Uterus (tissue), 4 donors: ENCODE data around the gene ANHX. TPM values are rescaled to one million over a fixed set of nuclear protein-coding genes. Genes with fewer than 3 reads are reported as not detected.

Experiments
- DNase-seq, 2 donors: peaks; one replicate each; pipeline ENCODE4 v3.0.0-alpha.2; 2019 to 2020
- H3K27ac ChIP-seq, 2 donors: fragments of 200-600 bp; sonication (generic); 1 replicate in 1 of 2; 2 replicates in 1 of 2; pipeline ENCODE4 v1.5.1; 2016 to 2018
- H3K27me3 ChIP-seq, 2 donors: fragments of 200-600 bp; sonication (generic); one replicate each; pipeline ENCODE4 v1.5.1; 2018 to 2019; ENCODE audit warnings: control low read depth in 1 of 2
- H3K36me3 ChIP-seq, 2 donors: fragments of 200-600 bp; sonication (generic); one replicate each; pipeline ENCODE4 v1.5.1; 2019; ENCODE audit warnings: control low read depth in 1 of 2
- H3K4me1 ChIP-seq, 2 donors: fragments of 200-600 bp; sonication (generic); one replicate each; pipeline ENCODE4 v1.5.1; 2018 to 2019; ENCODE audit warnings: control low read depth in 1 of 2
- H3K4me3 ChIP-seq, 2 donors: fragments of 200-600 bp; sonication (generic); 1 replicate in 1 of 2; 2 replicates in 1 of 2; pipeline ENCODE4 v1.5.1; 2018 to 2019; ENCODE audit warnings: mild to moderate bottlenecking in 1 of 2
- H3K9me3 ChIP-seq, 2 donors: fragments of 200-600 bp; sonication (generic); one replicate each; pipeline ENCODE4 v1.5.1; 2019; ENCODE audit warnings: control low read depth in 1 of 2
- POLR2A ChIP-seq, 2 donors: fragments of 450-650 bp; IDR thresholded peaks; one replicate each; pipeline ENCODE4 v1.6.1; 2016; ENCODE audit warnings: antibody characterized with exemption in 2 of 2, mild to moderate bottlenecking in 1 of 2, moderate library complexity in 1 of 2
- intact Hi-C: fragments of 100-400 bp; cut with DNase I; formaldehyde crosslinking; loops from one replicate; pipeline ENCODE4 v1.15.1; 2023; ENCODE audit warnings: low total_unique reads
- total RNA-seq, 4 donors: library from RNA; depleted of rRNA in 3 of 4; stranded (reverse); fragments of >200 nt in 3 of 4; gene quantifications; one replicate each; pipeline versions ENCODE4 v1.1.0 to v1.2.4, GENCODE V29; 2014 to 2023
- TF ChIP-seq, protein P1 (sequence below), 4 experiments: fragments of 200-600 bp in 2 of 4; fragments of 450-650 bp in 2 of 4; sonication (generic) in 2 of 4; IDR thresholded peaks; one replicate each; pipeline ENCODE4 v1.5.1; 2016 to 2019; ENCODE audit warnings: antibody characterized with exemption in 4 of 4, mild to moderate bottlenecking in 2 of 4, moderate library complexity in 1 of 4
- donor health status: DM: yes; HTN: yes; CAD: no.

ANHX gene
- total RNA-seq, 4 donors from 2014 or later = 0.28 TPM; not detected in 3

DNA sequence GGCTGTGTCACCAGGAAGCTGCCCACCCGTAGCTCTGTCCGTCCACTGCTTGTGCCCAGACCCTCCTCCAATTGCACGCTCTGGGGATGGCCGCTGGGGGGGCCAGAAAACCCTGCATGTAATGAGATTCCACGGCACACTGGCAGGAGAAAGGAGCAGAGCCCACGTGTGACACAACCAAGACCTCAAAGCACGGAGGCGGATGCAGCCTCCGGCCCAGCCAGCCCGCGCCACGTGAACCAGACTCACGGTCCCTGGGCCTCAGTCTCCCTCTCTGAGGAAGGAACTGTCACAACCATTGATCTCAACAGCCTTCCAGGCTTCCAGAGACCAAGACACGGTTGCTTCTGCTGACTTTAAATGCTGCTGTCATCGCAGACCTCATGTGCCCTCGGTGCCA lies 14.4 kb downstream of the ANHX start:
- Histone ChIP-seq H3K4me1 (no peaks in the 10 kb centered on the region), H3K4me3 (no peak overlapping the region), H3K9me3 (no peaks in the 10 kb centered on the region), H3K27ac (no peak overlapping the region), H3K27me3 (no peaks in the 10 kb centered on the region), H3K36me3 (no peaks in the 10 kb centered on the region)
- DNase-seq = no peak
- intact Hi-C loops = no loop called here
- TF ChIP-seq, protein P1, sequence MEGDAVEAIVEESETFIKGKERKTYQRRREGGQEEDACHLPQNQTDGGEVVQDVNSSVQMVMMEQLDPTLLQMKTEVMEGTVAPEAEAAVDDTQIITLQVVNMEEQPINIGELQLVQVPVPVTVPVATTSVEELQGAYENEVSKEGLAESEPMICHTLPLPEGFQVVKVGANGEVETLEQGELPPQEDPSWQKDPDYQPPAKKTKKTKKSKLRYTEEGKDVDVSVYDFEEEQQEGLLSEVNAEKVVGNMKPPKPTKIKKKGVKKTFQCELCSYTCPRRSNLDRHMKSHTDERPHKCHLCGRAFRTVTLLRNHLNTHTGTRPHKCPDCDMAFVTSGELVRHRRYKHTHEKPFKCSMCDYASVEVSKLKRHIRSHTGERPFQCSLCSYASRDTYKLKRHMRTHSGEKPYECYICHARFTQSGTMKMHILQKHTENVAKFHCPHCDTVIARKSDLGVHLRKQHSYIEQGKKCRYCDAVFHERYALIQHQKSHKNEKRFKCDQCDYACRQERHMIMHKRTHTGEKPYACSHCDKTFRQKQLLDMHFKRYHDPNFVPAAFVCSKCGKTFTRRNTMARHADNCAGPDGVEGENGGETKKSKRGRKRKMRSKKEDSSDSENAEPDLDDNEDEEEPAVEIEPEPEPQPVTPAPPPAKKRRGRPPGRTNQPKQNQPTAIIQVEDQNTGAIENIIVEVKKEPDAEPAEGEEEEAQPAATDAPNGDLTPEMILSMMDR (IDR thresholded peaks at IDR 0.05) = no peak
- TF ChIP-seq POLR2A (IDR thresholded peaks at IDR 0.05) = no peak

DNA sequence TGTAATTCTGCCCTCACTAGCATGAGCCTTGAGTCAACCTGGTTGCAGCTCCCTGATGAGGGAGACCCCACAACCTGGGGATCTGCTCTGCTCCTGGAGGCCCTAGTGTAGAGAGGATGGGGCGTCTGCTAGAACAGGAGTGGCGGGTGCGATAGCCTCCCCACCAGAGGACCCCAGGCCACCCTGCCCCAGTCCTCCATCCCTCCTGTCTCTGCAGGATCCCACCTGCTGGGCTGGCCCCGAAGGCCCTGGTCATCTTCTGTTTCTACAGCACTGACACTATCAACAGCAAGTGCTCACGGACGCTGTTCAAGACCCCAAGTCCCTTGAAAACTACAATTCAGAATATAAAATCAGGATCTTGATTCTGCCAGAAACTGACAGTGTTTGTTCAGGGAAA lies 15.2 kb downstream of the ANHX start:
- intact Hi-C loops = no loop called here
- no peaks in the 10 kb centered on the region for H3K9me3 ChIP-seq
- H3K4me1 ChIP-seq = no peaks in the 10 kb centered on the region
- no peak overlapping the region for H3K4me3 ChIP-seq
- no peak overlapping the region for H3K27ac ChIP-seq
- no peaks in the 10 kb centered on the region for H3K27me3 ChIP-seq
- no peak for DNase-seq
- H3K36me3 ChIP-seq = no peaks in the 10 kb centered on the region
- TF ChIP-seq POLR2A (IDR thresholded peaks at IDR 0.05) = no peak
- TF ChIP-seq, protein P1 (IDR thresholded peaks at IDR 0.05) = no peak

DNA sequence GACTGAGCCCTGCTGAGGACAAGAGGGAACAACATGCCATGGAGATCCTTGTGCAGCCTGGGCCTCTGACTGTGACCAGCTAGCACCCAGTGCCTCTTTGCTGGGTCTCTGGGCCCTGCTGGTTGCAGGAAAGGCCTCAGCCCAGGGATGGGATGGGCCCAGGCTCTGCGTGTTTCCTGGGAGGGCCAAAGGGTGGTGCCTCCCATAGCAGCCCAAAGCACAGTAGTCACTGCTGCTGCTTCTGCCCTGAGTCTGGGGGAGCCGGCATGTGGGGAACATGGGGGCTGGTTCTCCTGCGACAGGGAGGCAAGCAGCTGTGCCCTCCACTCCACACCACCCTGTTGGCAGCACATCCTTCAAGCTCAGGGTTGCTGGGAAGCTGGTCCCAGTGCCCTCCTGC lies 18.5 kb downstream of the ANHX start:
- Histone ChIP-seq H3K36me3 (no peaks in the 10 kb centered on the region), H3K9me3 (peaks cover 0 to 16% of the 10 kb centered on the region in 2 donors), H3K4me1 (no peaks in the 10 kb centered on the region), H3K4me3 (no peak overlapping the region), H3K27me3 (no peaks in the 10 kb centered on the region), H3K27ac (no peak overlapping the region)
- DNase-seq = no peak
- TF ChIP-seq POLR2A (IDR thresholded peaks at IDR 0.05) = no peak
- TF ChIP-seq, protein P1 (IDR thresholded peaks at IDR 0.05) = no peak
- intact Hi-C loops = no loop called here

DNA sequence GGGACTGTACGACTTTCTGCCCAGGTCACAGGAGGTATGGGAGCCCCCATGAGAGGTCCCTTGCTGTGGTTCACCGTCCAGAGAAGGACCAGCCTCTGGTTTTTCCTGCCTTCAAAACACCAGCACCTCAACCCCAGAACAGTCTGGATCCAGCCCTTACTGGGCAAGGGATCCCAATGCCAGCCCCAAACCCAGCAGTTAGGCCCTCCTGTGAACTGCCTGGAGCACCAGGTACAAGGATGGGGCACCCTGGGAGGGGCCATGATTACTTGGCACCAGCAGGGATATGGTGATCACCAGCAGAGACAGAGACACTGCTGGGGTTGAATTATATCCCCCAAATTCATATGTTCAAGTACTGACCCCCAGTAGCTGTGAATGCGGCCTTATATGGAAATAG lies 20.0 kb downstream of the ANHX start:
- H3K27ac ChIP-seq = no peak overlapping the region
- DNase-seq = no peak
- H3K9me3 ChIP-seq = peaks cover 0 to 31% of the 10 kb centered on the region in 2 donors
- no peaks in the 10 kb centered on the region for H3K36me3 ChIP-seq
- intact Hi-C loops = no loop called here
- TF ChIP-seq, protein P1 (IDR thresholded peaks at IDR 0.05) = no peak
- no peak for TF ChIP-seq POLR2A (IDR thresholded peaks at IDR 0.05)
- no peak overlapping the region for H3K4me3 ChIP-seq
- H3K4me1 ChIP-seq = no peaks in the 10 kb centered on the region
- H3K27me3 ChIP-seq = no peaks in the 10 kb centered on the region

DNA sequence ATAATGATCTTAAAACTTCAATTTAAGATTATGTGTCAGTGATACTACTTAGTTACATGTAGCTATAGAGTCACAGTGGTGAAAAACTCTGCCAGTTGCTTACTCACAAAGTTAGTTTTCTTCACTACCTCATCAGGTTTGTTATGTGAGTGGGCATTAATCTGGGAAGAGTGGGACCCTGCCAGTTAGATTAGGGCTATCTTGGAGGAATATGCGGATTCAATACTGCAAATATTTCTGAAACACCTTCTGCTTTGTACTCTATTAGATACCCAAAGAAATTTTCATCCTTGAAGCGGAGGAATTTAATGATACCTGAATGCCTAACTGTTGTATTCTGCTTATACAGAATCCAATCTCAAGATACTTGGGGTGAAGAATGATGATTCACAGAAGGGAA lies 29.3 kb downstream of the ANHX start:
- H3K27me3 ChIP-seq = no peaks in the 10 kb centered on the region
- no peak for TF ChIP-seq POLR2A (IDR thresholded peaks at IDR 0.05)
- TF ChIP-seq, protein P1 (IDR thresholded peaks at IDR 0.05) = no peak
- DNase-seq = no peak
- H3K4me3 ChIP-seq = no peak overlapping the region
- intact Hi-C loops = no loop called here
- H3K36me3 ChIP-seq = no peaks in the 10 kb centered on the region
- H3K4me1 ChIP-seq = no peaks in the 10 kb centered on the region
- no peak overlapping the region for H3K27ac ChIP-seq
- H3K9me3 ChIP-seq = peaks cover 11 to 95% of the 10 kb centered on the region in 2 donors
